ENCODE data around the gene ARMS2. TPM values are rescaled to one million over a fixed set of nuclear protein-coding genes. Genes with fewer than 3 reads are reported as not detected.

The ARMS2 gene
- total RNA-seq, 1 donor from 2014 or later, result not detected

GRCh38 chr10:122449153-122449552, 5.3 kb upstream of the ARMS2 start:
- no peaks in the 10 kb centered on the region for H3K27me3 Mint-ChIP-seq (ENCODE audit: unreplicated experiment)
- no peak overlapping the region for H3K4me3 Mint-ChIP-seq (ENCODE audit: unreplicated experiment)
- no peak for TF ChIP-seq CTCF (IDR thresholded peaks at IDR 0.05)
- no peaks in the 10 kb centered on the region for H3K36me3 Mint-ChIP-seq (ENCODE audit: unreplicated experiment)
- DNase-seq (ENCODE audit: extremely low spot score, unreplicated experiment), result no peak
- no peak overlapping the region for H3K27ac Mint-ChIP-seq (ENCODE audit: unreplicated experiment)
- peaks cover 9% of the 10 kb centered on the region for H3K9me3 Mint-ChIP-seq (ENCODE audit: unreplicated experiment)
- H3K4me1 Mint-ChIP-seq (ENCODE audit: unreplicated experiment), result peaks cover 30% of the 10 kb centered on the region

- no peak for DNase-seq (ENCODE audit: extremely low spot score, unreplicated experiment)
- no peaks in the 10 kb centered on the region for H3K27me3 Mint-ChIP-seq (ENCODE audit: unreplicated experiment)
- no peak overlapping the region for H3K4me3 Mint-ChIP-seq (ENCODE audit: unreplicated experiment)
- no peaks in the 10 kb centered on the region for H3K36me3 Mint-ChIP-seq (ENCODE audit: unreplicated experiment)
- H3K27ac Mint-ChIP-seq (ENCODE audit: unreplicated experiment), result no peak overlapping the region
- peaks cover 9% of the 10 kb centered on the region for H3K9me3 Mint-ChIP-seq (ENCODE audit: unreplicated experiment)
- H3K4me1 Mint-ChIP-seq (ENCODE audit: unreplicated experiment), result peaks cover 40% of the 10 kb centered on the region
- TF ChIP-seq CTCF (IDR thresholded peaks at IDR 0.05), result no peak
Observed at GRCh38 chr10:122450353-122450990, 4.0 kb upstream of the ARMS2 start.

GRCh38 chr10:122454071-122454470, 382 bp upstream of the ARMS2 start:
- no peak for DNase-seq (ENCODE audit: extremely low spot score, unreplicated experiment)
- no peaks in the 10 kb centered on the region for H3K27me3 Mint-ChIP-seq (ENCODE audit: unreplicated experiment)
- H3K4me1 Mint-ChIP-seq (ENCODE audit: unreplicated experiment), result peaks cover 37% of the 10 kb centered on the region
- H3K36me3 Mint-ChIP-seq (ENCODE audit: unreplicated experiment), result no peaks in the 10 kb centered on the region
- TF ChIP-seq CTCF (IDR thresholded peaks at IDR 0.05), result no peak
- H3K27ac Mint-ChIP-seq (ENCODE audit: unreplicated experiment), result no peak overlapping the region
- no peak overlapping the region for H3K4me3 Mint-ChIP-seq (ENCODE audit: unreplicated experiment)
- no peaks in the 10 kb centered on the region for H3K9me3 Mint-ChIP-seq (ENCODE audit: unreplicated experiment)

GRCh38 chr10:122455376-122456079, 1.1 kb downstream of the ARMS2 start:
- Mint-ChIP-seq H3K4me3 (ENCODE audit: unreplicated experiment) (no peak overlapping the region), H3K27me3 (ENCODE audit: unreplicated experiment) (no peaks in the 10 kb centered on the region), H3K36me3 (ENCODE audit: unreplicated experiment) (no peaks in the 10 kb centered on the region), H3K27ac (ENCODE audit: unreplicated experiment) (no peak overlapping the region), H3K4me1 (ENCODE audit: unreplicated experiment) (peaks cover 47% of the 10 kb centered on the region), H3K9me3 (ENCODE audit: unreplicated experiment) (no peaks in the 10 kb centered on the region)
- DNase-seq (ENCODE audit: extremely low spot score, unreplicated experiment), result no peak
- no peak for TF ChIP-seq CTCF (IDR thresholded peaks at IDR 0.05)

GRCh38 chr10:122457934-122458333, 3.5 kb downstream of the ARMS2 start:
- H3K4me3 Mint-ChIP-seq (ENCODE audit: unreplicated experiment), result no peak overlapping the region
- H3K27ac Mint-ChIP-seq (ENCODE audit: unreplicated experiment), result no peak overlapping the region
- no peak for DNase-seq (ENCODE audit: extremely low spot score, unreplicated experiment)
- peaks cover 46% of the 10 kb centered on the region for H3K4me1 Mint-ChIP-seq (ENCODE audit: unreplicated experiment)
- H3K27me3 Mint-ChIP-seq (ENCODE audit: unreplicated experiment), result no peaks in the 10 kb centered on the region
- no peaks in the 10 kb centered on the region for H3K36me3 Mint-ChIP-seq (ENCODE audit: unreplicated experiment)
- TF ChIP-seq CTCF (IDR thresholded peaks at IDR 0.05), result no peak
- H3K9me3 Mint-ChIP-seq (ENCODE audit: unreplicated experiment), result no peaks in the 10 kb centered on the region
